ENCODE measurements around the gene PGC.

- TF ChIP-seq EZH2 (IDR thresholded peaks at IDR 0.05; ENCODE audit: borderline replicate concordance, low read depth, low read length, severe bottlenecking) = no peak
- no peak for TF ChIP-seq POLR2A (IDR thresholded peaks at IDR 0.05; ENCODE audit: low read depth, low read length)
- TF ChIP-seq CTCF (IDR thresholded peaks at IDR 0.05; ENCODE audit: extremely low read depth in 1 of 2, insufficient read depth in 1 of 2, low read depth in 1 of 2, low read length in 2 of 2) = no peak
- TF ChIP-seq FOS (IDR thresholded peaks at IDR 0.05; ENCODE audit: borderline replicate concordance, insufficient read depth, low read length) = no peak
- no peak for TF ChIP-seq POLR2AphosphoS5 (IDR thresholded peaks at IDR 0.05; ENCODE audit: insufficient read depth, low read depth, low read length)
- no peak for TF ChIP-seq MYC (IDR thresholded peaks at IDR 0.05; ENCODE audit: low read depth, low read length)
- no peak for TF ChIP-seq GATA2 (IDR thresholded peaks at IDR 0.05; ENCODE audit: insufficient read depth, insufficient read length, low read depth, low read length)
- TF ChIP-seq, protein P1, sequence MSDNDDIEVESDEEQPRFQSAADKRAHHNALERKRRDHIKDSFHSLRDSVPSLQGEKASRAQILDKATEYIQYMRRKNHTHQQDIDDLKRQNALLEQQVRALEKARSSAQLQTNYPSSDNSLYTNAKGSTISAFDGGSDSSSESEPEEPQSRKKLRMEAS (IDR thresholded peaks at IDR 0.05; ENCODE audit: insufficient read depth, insufficient read length) = no peak
Measured at GRCh38 chr6:41737591-41738130, 9.5 kb downstream of the PGC start.

All from endothelial cell of umbilical vein (primary cell).